HL-60 (cell line): Measurements from ENCODE around the gene POLA2.

Source experiments
- DNase-seq, 2 experiments: peaks; one replicate each; pipeline ENCODE4 v3.0.0-alpha.2; 2010 to 2020; ENCODE audit warnings: low read depth in 1 of 2, low spot score in 1 of 2
- H3K27ac ChIP-seq: fragments of 250-450 bp; sonication (Bioruptor Pico); replicated peaks from 2 replicates; pipeline ENCODE4 v1.5.1; 2020; ENCODE audit warnings: mild to moderate bottlenecking, moderate library complexity
- H3K27me3 ChIP-seq: fragments of 250-450 bp; sonication (Bioruptor Pico); 2 replicates; pipeline ENCODE4 v1.5.1; 2021; ENCODE audit warnings: mild to moderate bottlenecking, moderate library complexity; ENCODE audit not compliant: insufficient read depth, poor library complexity, severe bottlenecking
- H3K4me3 ChIP-seq: replicated peaks from 2 replicates; pipeline ENCODE4 v1.5.1; 2011; ENCODE audit warnings: mild to moderate bottlenecking, control low read depth, low read length; ENCODE audit not compliant: insufficient read depth
- CTCF ChIP-seq: IDR thresholded peaks from one replicate; pipeline ENCODE4 v1.5.1; 2011; ENCODE audit warnings: low read length, control low read depth, inconsistent platforms; ENCODE audit not compliant: insufficient read depth
- GABPA ChIP-seq: IDR thresholded peaks from 2 replicates; pipeline ENCODE4 v1.6.1; 2012; ENCODE audit warnings: low read depth
- POLR2AphosphoS5 ChIP-seq: IDR thresholded peaks from 2 replicates; pipeline ENCODE4 v1.6.1; 2012; ENCODE audit warnings: low read depth
- REST ChIP-seq: IDR thresholded peaks from 2 replicates; pipeline ENCODE4 v1.6.1; 2012; ENCODE audit warnings: low read depth; ENCODE audit not compliant: insufficient replicate concordance
- SPI1 ChIP-seq: IDR thresholded peaks from 2 replicates; pipeline ENCODE4 v1.6.1; 2012; ENCODE audit warnings: low read depth, mild to moderate bottlenecking, borderline replicate concordance

The POLA2 gene

GRCh38 chr11:65215441-65216076 is 46.2 kb upstream of the POLA2 start:
- no peak overlapping the region for H3K27ac ChIP-seq
- no peak for DNase-seq
- TF ChIP-seq GABPA (no peak), REST (no peak), SPI1 (no peak), CTCF (no peak), POLR2AphosphoS5 (no peak)
- no peak overlapping the region for H3K4me3 ChIP-seq
- no peaks in the 10 kb centered on the region for H3K27me3 ChIP-seq

- DNase-seq: no peak
- Histone ChIP-seq H3K27me3 (no peaks in the 10 kb centered on the region), H3K4me3 (no peak overlapping the region), H3K27ac (no peak overlapping the region)
- TF ChIP-seq SPI1 (no peak), REST (no peak), CTCF (no peak), GABPA (no peak), POLR2AphosphoS5 (no peak)
Measured at GRCh38 chr11:65216830-65217229, 44.9 kb upstream of the POLA2 start.

- Histone ChIP-seq H3K27me3 (no peaks in the 10 kb centered on the region), H3K27ac (no peak overlapping the region), H3K4me3 (no peak overlapping the region)
- TF ChIP-seq SPI1: no peak
- no peak for DNase-seq
Measured at GRCh38 chr11:65217441-65218423, 44.0 kb upstream of the POLA2 start.

- Histone ChIP-seq H3K27me3 (no peaks in the 10 kb centered on the region), H3K4me3 (no peak overlapping the region), H3K27ac (no peak overlapping the region)
- TF ChIP-seq GABPA (no peak), SPI1 (no peak), POLR2AphosphoS5 (no peak), CTCF (no peak), REST (no peak)
- no peak for DNase-seq
Measured at GRCh38 chr11:65218446-65218845, 43.3 kb upstream of the POLA2 start.
